ENCODE measurements around the gene EPAS1.

GRCh38 chr2:46297546-46298271 lies 502 bp downstream of the EPAS1 start:
- TF ChIP-seq, protein P1, sequence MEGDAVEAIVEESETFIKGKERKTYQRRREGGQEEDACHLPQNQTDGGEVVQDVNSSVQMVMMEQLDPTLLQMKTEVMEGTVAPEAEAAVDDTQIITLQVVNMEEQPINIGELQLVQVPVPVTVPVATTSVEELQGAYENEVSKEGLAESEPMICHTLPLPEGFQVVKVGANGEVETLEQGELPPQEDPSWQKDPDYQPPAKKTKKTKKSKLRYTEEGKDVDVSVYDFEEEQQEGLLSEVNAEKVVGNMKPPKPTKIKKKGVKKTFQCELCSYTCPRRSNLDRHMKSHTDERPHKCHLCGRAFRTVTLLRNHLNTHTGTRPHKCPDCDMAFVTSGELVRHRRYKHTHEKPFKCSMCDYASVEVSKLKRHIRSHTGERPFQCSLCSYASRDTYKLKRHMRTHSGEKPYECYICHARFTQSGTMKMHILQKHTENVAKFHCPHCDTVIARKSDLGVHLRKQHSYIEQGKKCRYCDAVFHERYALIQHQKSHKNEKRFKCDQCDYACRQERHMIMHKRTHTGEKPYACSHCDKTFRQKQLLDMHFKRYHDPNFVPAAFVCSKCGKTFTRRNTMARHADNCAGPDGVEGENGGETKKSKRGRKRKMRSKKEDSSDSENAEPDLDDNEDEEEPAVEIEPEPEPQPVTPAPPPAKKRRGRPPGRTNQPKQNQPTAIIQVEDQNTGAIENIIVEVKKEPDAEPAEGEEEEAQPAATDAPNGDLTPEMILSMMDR (IDR thresholded peaks at IDR 0.05) = peak in 3 of 6 experiments; percentile 14 to 33 (median 27)
- TF ChIP-seq POLR2AphosphoS5 (IDR thresholded peaks at IDR 0.05) (peak in 1 of 2 donors; percentile 21), EP300 (IDR thresholded peaks at IDR 0.05) (peak in 1 of 4 donors; percentile 20), POLR2A (IDR thresholded peaks at IDR 0.05) (peak in 3 of 4 donors; percentile 28 to 93 (median 69))
